ENCODE results near the gene CXCR5. TPM values are rescaled to one million over a fixed set of nuclear protein-coding genes. Genes with fewer than 3 reads are reported as not detected.
A peak's percentile ranks its signal among the peaks of the same experiment; 100 is the strongest.
"Not testable (repeated sequence)": the region's sequence is repeated elsewhere in the genome, so short reads cannot be mapped to it uniquely, and the experiment has no call there.

CXCR5 gene, protein sequence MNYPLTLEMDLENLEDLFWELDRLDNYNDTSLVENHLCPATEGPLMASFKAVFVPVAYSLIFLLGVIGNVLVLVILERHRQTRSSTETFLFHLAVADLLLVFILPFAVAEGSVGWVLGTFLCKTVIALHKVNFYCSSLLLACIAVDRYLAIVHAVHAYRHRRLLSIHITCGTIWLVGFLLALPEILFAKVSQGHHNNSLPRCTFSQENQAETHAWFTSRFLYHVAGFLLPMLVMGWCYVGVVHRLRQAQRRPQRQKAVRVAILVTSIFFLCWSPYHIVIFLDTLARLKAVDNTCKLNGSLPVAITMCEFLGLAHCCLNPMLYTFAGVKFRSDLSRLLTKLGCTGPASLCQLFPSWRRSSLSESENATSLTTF
- total RNA-seq (2014; rRNA removed): not detected in 2 replicates
- polyA plus RNA-seq (2012): not detected

DNA sequence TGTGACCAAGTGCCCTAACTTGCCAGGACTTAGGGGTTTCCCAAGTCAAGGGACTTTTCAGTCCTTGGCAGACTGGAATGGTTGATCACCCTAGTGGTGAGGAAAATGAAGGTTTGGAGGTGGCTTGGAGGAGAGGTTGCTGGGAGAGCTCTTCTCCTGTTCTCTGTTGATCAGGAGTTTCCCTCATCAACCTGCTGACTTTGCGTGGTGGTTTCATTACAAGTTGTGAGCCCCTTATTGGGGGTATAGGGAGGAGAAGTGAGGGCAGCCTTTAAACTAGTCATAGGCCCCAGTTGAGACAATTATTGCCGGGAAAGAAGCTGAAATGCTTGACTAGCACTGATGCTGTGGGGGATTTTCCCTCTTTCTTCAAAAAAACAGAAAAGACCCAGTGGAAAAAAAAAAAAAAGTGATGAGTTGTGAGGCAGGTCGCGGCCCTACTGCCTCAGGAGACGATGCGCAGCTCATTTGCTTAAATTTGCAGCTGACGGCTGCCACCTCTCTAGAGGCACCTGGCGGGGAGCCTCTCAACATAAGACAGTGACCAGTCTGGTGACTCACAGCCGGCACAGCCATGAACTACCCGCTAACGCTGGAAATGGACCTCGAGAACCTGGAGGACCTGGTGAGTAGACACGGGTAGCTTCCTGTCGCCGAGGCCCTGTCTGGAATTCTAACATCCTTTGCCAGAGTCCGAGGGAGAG, at the start of gene CXCR5:
Gene CXCR5 (plus strand): TSS at position 525 of the 704 bp plus-strand sequence. CDS start 50 bp downstream, at position 575.
- peak; percentile 9 for DNase-seq (ENCODE audit: low read depth)

GRCh38 chr11:118834427-118835028, 49.2 kb upstream of the CXCR5 start:
- no peak for DNase-seq (ENCODE audit: low read depth)

DNA sequence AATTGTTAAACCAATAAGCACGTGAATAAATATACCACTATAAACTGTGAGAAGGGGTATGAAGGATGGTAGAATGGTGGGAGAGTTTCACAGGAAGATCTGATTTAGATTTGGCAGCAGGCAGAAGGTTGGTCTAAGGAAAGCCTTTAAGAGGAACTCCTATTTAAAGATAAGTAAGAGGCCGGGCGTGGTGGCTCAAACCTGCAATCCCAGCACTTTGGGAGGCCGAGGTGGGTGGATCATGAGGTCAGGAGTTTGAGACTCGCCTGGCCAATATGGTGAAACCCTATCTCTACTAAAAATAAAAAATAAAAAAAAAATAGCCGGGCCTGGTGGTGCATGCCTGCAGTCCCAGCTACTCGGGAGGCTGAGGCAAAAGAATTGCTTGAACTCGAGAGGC, 45.8 kb upstream of the CXCR5 start:
- DNase-seq (ENCODE audit: low read depth): no peak

GRCh38 chr11:118838905-118839553, 44.7 kb upstream of the CXCR5 start:
- no peak for DNase-seq (ENCODE audit: low read depth)

DNA sequence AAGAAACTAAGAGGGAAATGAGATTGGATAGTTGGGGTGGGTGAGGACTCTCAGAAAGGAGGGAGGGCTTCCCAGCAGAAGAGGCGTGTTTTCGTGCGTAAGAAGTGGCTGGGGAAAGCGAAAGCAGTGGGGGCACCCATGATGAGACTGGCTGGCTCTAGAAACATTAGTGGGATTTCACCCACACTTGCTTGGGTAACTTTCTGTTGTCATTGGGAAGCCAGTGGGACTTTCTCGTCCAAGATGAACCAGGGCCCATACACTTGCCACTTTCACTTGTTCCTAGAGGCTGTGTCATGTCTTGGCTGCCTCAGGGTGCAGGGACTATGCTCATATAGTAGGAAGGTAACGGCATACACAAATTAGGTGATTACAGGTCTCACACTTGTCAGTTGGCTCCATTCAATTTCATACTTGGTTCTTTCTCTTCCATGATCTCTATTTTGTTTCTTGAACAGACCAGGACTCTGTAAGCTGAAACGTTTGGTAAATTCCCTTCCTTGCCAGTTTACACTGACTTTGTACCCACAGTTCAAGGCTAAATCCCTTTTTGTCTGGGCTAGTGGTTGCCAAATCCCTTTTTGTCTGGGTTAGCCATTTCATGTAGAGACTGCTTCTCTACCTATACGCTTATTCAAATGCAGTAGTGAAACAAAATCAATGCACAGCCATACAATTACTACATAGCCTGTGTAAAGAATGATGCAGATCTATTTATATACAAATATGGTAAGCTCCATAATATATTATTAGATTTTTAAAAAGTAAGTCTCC, 42.0 kb upstream of the CXCR5 start:
- DNase-seq (ENCODE audit: low read depth): no peak

GRCh38 chr11:118842369-118842768, 41.3 kb upstream of the CXCR5 start:
- DNase-seq (ENCODE audit: low read depth): no peak

- not testable (repeated sequence) for DNase-seq (ENCODE audit: low read depth)
Measured at GRCh38 chr11:118842843-118843242, 40.8 kb upstream of the CXCR5 start.

DNA sequence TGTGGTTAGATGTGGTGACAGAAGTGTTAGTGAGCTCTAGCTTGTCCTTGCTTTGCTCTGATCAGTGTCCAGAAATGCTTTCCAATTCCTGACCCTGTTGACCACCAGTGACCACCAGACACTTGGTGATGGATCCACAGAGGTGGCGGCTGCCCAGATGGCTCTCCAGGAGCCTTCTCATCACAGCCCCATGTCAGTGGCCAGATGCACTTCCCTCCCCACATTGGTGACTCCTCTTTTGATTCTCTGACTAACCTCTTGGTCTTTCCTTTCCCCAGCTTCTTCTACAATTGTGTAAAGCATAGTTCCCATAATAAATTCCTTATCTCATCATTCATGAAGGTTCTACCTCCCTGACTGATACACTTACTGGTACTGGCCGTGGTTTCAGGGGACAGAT, 40.1 kb upstream of the CXCR5 start:
- no peak for DNase-seq (ENCODE audit: low read depth)

- DNase-seq (ENCODE audit: low read depth): peak; percentile 19
Measured at GRCh38 chr11:118845369-118845768, 38.3 kb upstream of the CXCR5 start.

- no peak for DNase-seq (ENCODE audit: low read depth)
Measured at GRCh38 chr11:118846181-118846935, 37.3 kb upstream of the CXCR5 start.

DNA sequence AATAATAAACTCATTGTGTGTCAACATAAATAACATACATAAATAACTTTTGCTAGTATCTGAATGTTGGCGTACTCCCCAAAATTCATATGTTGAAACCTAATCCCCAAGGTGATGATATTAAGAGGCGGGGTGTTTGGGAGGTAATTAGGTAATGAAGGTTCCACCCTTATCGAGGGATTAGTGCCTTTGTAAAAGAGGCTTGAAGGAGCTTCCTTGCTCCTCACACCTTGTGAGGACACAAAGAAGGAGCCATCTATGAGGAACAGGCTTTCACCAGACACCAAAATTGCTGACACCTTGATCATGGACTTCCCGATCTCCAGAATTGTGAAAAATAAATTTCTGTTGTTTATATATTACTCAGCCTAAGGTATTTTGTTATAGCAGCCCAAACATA, 33.9 kb upstream of the CXCR5 start:
- DNase-seq (ENCODE audit: low read depth): no peak

GRCh38 chr11:118851970-118852369, 31.7 kb upstream of the CXCR5 start:
- DNase-seq (ENCODE audit: low read depth): no peak

GRCh38 chr11:118853678-118854077, 30.0 kb upstream of the CXCR5 start:
- DNase-seq (ENCODE audit: low read depth): no peak

DNA sequence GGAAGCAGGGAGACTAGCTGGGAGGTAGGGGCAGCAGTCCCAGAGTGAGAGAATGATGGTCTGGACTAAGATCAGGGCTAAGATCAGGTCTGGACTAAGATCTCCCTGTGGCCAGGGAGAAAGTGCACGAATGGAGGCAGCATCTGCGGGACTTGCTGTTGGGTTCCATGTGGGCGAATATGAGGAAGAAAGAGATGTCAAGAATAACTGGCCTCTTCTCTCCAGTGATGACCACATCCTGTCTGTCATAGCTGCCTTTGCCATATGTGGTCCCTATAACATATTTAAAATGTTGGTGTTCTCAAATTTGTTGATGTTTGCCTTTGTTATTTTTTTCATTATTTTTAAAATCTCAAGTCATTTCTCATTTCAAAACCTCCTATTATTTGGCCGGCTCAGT, 27.4 kb upstream of the CXCR5 start:
- DNase-seq (ENCODE audit: low read depth): no peak

GRCh38 chr11:118857385-118857784, 26.3 kb upstream of the CXCR5 start:
- DNase-seq (ENCODE audit: low read depth): no peak

- no peak for DNase-seq (ENCODE audit: low read depth)
Measured at GRCh38 chr11:118859973-118860372, 23.7 kb upstream of the CXCR5 start.

DNA sequence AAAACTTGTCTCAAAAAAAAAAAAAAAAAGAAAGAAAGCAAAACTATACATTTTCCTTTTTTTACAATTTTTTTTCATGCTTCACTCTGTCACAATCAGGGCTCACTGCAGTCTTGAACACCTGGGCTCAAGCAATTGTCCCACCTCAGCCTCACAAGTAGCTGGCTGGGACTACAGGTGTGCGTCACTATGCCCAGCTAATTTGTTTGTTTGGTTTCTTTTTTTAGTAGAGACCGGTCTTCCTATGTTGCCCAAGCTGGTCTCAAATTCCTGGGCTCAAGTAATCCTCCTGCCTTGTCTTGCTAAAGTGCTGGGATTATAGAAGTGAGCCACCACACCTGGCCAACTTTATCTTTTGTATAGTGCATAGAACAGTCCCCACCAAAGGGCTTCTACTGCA, 15.0 kb upstream of the CXCR5 start:
- no peak for DNase-seq (ENCODE audit: low read depth)

DNA sequence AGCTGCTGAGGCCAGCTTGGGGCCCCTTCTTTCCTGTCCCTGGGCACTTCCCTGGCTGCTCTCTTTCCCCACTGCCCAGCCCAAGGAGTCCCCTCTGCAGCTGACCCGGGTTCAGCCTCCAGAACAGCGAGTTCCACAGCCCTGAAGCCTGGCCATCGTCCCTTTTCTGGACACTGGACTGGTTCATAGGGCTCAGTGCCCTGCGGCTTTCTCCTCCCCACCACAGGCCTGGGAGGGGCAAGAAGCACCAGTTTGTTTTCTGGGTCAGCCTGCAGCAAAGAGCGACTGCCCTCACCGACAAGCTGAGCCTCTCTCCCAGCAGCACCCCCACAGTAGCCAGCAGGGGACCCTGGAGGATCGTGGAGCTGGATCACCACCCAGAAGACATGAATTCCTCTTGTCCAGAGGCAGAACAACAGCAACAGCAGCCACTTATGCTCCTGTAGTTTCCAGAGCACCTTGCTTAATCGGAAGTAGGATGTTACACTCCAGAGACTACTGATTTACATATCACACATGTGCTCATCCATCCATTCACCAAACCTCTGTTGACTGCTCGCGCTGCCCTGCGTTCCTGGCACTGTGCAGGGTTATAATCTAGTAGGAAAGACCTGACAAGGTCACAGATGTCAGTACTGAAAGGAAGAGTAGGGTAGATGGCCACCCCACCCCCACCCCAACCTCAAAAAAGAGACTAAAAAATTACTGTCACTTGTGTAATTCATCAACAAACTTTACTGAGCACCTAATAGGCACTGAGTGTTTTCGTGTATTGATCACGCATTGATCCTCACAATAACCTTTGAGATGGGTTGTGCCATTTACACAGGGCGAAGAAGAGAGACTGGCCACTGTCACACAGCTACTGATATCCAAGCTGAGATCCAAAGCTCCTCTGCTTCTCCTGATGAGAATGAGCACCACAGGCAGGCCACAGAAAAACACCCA, 13.0 kb upstream of the CXCR5 start:
- peak; percentile 22 for DNase-seq (ENCODE audit: low read depth)

DNA sequence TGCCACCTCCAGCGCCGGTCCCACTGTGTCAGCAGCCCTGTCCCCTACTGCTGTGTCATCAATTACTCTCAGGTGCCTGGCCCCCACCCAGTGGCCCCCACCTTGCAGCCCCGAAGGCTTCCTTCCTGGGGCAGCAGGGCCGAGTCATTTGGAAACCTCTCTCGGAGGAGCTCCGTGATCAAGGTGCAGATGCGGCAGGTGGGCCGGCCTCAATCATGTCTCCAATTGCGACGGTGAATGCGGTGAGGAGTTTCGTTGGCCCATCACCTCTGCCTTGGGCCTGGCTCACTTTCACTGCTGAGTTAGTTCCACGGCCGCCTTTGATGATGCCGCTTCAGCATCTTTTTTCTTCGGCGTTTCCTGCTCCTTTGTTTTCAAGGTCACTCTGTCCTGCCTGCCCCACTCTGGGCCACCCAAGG, 11.3 kb upstream of the CXCR5 start:
- no peak for DNase-seq (ENCODE audit: low read depth)
